Stimulated activated CD8-positive, alpha-beta memory T cell treated with anti-CD3 and anti-CD28 coated beads, Interleukin-7, amount 100 ng/mL, for 1 hour (primary cell): Measurements from ENCODE around the gene ADK.
A peak's percentile ranks its signal among the peaks of the same experiment; 100 is the strongest.
"Not testable (repeated sequence)": the region's sequence is repeated elsewhere in the genome, so short reads cannot be mapped to it uniquely, and the experiment has no call there.

Experiments used
- DNase-seq, 2 donors: peaks; one replicate each; pipeline ENCODE4 v3.0.0-alpha.2; 2020; ENCODE audit warnings: low read depth in 2 of 2

Gene ADK

DNA sequence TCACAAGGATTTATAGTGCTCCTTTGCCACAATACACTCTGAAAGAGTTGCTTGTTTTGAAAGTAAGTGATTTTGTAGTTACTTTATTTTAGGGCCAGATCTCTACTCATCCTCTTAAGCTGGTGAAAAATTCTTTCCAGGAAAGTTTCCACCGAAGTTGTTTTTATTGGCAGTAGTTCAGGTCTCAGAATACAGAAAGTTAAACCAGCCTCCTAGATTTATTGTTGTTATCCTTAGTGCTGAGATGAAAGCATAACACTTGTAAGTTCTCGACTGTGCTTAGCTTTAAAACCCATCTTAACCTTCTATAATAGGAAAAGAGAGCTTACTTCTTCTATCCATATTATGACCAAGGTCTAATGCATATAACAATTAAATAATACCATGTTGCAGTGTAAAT, 5.9 kb upstream of the ADK start:
- DNase-seq: no peak

GRCh38 chr10:74146980-74147379, 4.0 kb upstream of the ADK start:
- not testable (repeated sequence) for DNase-seq

- DNase-seq: peak; percentile 49 to 58
Measured at GRCh38 chr10:74150204-74150989, 624 bp upstream of the ADK start, which contains the start of gene AP3M1. Gene AP3M1 (minus strand): TSS chr10:74150828. CDS start chr10:74138379, 12,449 bp downstream.

- no peak for DNase-seq
Measured at GRCh38 chr10:74151879-74152722, 1.1 kb downstream of the ADK start.

GRCh38 chr10:74153123-74153522, 2.1 kb downstream of the ADK start:
- DNase-seq: no peak

- DNase-seq: no peak
Measured at GRCh38 chr10:74153676-74154075, 2.7 kb downstream of the ADK start.

GRCh38 chr10:74156919-74157289, 5.9 kb downstream of the ADK start:
- DNase-seq: no peak

GRCh38 chr10:74160013-74160412, 9.0 kb downstream of the ADK start:
- DNase-seq: no peak

- DNase-seq: no peak
Measured at GRCh38 chr10:74163319-74164068, 12.5 kb downstream of the ADK start.

DNA sequence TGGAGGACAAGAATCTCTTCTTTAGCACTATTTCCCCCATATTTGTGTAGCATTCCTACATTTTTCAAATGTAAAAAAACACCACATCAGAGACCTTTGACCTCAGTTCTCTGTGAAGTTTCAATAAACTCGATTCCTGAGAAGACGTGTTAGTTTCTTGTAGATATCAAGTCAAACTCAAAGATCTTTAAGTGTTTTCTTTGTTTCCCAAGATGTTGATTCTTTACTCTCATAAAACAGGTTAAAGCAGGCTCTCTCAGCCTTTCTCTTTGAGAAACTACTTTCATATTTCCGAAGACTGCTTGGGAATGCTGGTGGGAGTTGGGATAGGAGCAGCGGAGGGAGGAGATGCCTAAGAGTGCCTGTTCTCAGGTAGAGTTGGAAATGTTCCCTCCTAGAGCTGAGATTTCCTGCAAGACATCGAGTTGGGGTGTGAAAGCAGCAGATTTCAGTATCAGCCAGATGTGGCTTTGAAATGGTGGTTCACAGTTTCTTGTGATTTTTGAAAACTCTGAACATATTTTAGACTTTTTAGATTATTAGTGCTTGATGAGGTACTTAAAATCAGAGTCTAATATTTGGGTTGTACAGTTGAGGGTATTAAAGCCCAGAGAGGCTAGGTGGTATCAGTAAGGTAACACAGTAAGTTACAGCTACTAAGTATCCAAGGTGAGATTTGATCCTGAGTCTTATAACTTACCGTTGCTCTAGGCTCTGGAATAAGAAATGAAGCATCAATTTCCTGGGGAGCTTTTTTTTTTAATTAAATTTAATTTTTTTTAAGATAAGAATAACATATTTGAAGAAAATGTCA, 13.9 kb downstream of the ADK start:
- DNase-seq: no peak

- no peak for DNase-seq
Measured at GRCh38 chr10:74165530-74165901, 14.5 kb downstream of the ADK start.

DNA sequence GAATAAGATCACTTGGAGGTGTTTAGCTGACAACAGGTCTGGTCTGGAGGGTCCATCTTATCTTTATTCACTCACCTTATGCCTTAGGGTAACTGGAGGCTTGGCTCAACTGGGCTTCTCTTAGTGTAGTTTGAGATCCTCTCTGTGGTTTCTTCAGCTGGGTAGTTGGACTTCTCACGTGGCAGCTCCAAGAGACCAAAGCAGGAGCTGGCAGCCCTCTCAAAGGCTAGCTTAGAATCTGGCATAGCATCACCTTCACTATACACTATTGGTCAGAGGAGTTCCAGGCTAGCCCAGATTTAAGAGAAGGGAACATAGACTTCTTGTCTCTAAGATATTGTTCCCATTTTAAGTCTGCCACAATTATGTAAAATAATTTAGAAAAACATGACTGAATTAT, 16.4 kb downstream of the ADK start:
- DNase-seq: no peak

DNA sequence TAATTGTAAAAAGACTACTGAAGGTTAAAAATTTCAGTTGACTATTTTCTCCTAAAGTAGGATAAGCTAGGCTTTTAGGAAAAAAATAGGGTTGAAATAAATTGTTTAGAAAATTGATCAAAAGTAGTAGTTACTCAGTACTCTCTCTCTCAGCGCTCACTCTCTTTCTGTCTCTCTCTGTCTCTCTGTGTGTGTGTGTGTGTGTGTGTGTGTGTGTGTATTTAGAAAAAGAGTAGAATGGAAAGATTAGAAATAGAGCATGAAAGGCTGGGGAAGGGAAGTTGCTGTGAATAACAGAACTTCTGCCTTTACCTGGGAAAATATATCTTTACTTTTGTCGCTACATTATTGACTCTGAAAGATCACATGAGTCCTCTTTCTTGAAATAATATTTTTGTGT, 20.6 kb downstream of the ADK start:
- DNase-seq: no peak

DNA sequence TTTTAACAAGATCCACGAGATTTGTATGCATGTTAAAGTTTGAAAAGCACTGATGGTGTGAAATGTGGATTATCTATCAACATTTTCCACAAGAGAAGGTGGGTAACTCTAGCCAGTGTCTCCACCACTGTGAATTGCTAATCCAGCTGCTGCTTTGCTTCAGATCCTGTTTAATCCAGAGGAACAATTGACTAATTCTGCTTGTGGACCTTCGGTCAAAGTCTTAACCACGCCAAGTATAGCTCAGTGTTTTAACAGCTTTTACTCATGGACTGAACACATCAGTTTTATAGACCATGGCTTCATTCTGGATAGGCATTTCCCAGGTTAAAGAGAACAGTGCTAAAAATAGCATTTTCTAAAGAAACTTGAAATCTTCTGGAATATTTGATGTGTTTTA, 23.5 kb downstream of the ADK start:
- no peak for DNase-seq

DNA sequence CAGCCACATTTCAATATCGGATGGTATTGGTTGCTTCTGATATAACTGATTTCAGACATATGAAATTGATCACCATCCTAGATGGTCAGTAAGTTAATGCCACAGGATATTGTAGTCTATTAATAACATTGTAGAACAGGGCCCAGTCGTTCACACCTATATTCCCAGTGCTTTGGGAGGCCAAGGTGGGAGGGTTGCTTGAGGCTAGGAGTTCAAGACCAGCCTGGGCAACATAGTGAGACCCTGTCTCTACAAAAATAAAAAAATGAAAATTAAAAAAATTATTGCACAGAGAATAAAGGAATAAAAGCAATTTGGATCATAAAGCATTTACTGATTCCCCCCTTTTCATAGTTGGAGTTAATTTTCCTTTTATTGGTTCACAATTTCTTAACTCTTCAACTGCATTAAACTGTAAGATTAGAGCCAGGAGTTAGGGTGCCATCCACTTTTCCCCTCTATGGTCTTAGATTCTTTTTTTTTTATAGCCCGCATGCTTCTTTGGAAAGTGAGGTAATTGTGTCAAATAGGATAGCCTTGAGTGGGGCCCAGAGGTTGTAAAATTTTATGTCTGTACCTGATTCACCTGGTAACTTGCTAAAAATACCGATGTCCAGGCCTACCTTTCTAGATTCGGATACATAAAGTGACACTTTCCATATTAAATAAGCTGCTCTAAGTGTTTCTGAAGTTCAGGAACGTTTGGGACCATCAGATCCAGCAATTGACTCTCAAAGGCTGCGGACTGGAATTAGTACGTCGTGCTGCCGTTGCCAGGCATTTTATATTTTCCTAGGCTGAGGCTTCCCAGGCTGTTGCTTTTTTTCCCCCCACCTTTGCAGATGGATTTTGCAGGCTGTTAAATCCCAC, 24.7 kb downstream of the ADK start:
- DNase-seq: no peak

DNA sequence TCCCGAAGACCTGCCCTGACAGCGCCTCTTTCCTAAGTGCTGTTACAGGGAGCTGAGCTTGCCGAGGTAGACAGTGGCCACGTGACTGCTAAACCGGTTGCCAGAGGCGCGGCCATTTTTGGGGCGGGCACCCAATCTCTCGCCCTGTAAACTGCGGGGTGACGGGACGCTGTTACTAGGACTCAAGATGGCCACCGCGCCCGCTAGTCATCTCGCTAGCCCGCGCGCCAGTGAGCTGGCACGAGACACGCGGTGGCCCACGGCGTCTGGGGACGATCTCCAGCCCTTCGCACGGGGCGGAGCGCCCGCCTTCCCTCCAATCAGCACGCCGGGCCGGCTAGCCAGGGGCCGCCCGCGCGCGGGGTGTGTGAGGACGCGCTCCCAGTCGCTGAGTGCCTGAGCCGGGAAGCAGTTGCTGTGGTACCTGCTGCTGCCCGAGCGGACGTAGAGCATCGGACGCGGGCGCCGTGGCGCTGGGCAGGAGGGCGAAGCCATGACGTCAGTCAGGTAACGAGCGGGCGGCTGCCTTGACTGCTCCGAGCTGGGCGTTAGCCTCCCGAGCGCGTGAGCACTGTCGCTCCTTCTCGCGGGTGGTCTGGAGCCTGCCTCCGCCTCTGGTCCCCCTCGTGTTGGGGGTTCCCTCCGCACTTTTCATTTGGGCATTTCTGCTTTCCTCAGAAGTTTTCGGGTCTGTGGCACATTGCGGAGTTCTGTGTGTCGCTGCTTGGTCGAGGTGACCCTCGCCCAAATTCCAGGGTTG, 25.5 kb downstream of the ADK start:
- peak; percentile 88 to 90 for DNase-seq

GRCh38 chr10:74177140-74177677, 26.2 kb downstream of the ADK start:
- peak; percentile 5 to 10 for DNase-seq

GRCh38 chr10:74178042-74178791, 27.2 kb downstream of the ADK start:
- DNase-seq: no peak
